Esophagus (tissue), 2 donors: ENCODE results near the gene ZNF107. TPM values are rescaled to one million over a fixed set of nuclear protein-coding genes. Genes with fewer than 3 reads are reported as not detected.
A peak's percentile ranks its signal among the peaks of the same experiment; 100 is the strongest.
"Not testable (repeated sequence)": the region's sequence is repeated elsewhere in the genome, so short reads cannot be mapped to it uniquely, and the experiment has no call there.

ENCODE experiments used
- H3K27ac ChIP-seq, 2 donors: one replicate each; pipeline ENCODE4 v1.5.1; 2013; ENCODE audit warnings: low read depth in 2 of 2, mild to moderate bottlenecking in 2 of 2, inconsistent platforms in 1 of 2, low read length in 1 of 2, moderate library complexity in 1 of 2
- H3K27me3 ChIP-seq, 2 donors: one replicate each; pipeline ENCODE4 v1.6.1; 2013; ENCODE audit warnings: low read length in 2 of 2, control low read depth in 1 of 2, mild to moderate bottlenecking in 1 of 2; ENCODE audit not compliant: insufficient read depth in 2 of 2, control insufficient read depth in 1 of 2
- H3K36me3 ChIP-seq, 2 donors: one replicate each; pipeline ENCODE4 v1.6.1; 2013; ENCODE audit warnings: low read length in 1 of 2; ENCODE audit not compliant: control insufficient read depth in 2 of 2, insufficient read depth in 2 of 2
- H3K4me1 ChIP-seq, 2 donors: one replicate each; pipeline ENCODE4 v1.6.1; 2013; ENCODE audit warnings: low read length in 1 of 2; ENCODE audit not compliant: control insufficient read depth in 2 of 2, insufficient read depth in 2 of 2
- H3K4me3 ChIP-seq, 2 donors: one replicate each; pipeline ENCODE4 v1.5.1; 2013; ENCODE audit warnings: low read length in 2 of 2, mild to moderate bottlenecking in 2 of 2, low read depth in 1 of 2, moderate library complexity in 1 of 2
- H3K9me3 ChIP-seq, 2 donors: one replicate each; pipeline ENCODE4 v1.6.1; 2013; ENCODE audit warnings: mild to moderate bottlenecking in 2 of 2, low read depth in 1 of 2, low read length in 1 of 2, moderate library complexity in 1 of 2; ENCODE audit not compliant: control insufficient read depth in 2 of 2, insufficient read depth in 1 of 2
- WGBS, 2 donors: extraction: QIAGEN DNeasy Blood & Tissue Kit; methylation state at CpG; one replicate each; pipeline ENCODE4 v1.1.7; 2013; 5-methylcytosine and 5-hydroxymethylcytosine counted together
- polyA plus RNA-seq, 2 donors: library from polyadenylated mRNA; stranded (reverse); fragments of 200-250 nt; gene quantifications; one replicate each; pipeline ENCODE4 v1.2.3, GENCODE V29; 2013
- donor health status: healthy with polysubstance abuse.
- donor health status: Bipolar disorder and iron deficiency.

Gene ZNF107
- polyA plus RNA-seq, 2 donors, result 1.4 to 2.5 TPM

GRCh38 chr7:64666663-64667050 is 724 bp downstream of the ZNF107 start:
- peak overlapping the region; percentile 66 to 72 for H3K27ac ChIP-seq
- H3K4me3 ChIP-seq, result peak overlapping the region; percentile 70 to 71
- H3K27me3 ChIP-seq, result no peaks in the 10 kb centered on the region
- H3K4me1 ChIP-seq, result no peaks in the 10 kb centered on the region
- 32 to 37% methylated on average over 2 of the region's 2 CpGs for WGBS, 2 donors
- no peaks in the 10 kb centered on the region for H3K9me3 ChIP-seq
- H3K36me3 ChIP-seq, result peaks cover 0 to 4% of the 10 kb centered on the region in 2 donors

- no peaks in the 10 kb centered on the region for H3K4me1 ChIP-seq
- no peak overlapping the region for H3K4me3 ChIP-seq
- H3K9me3 ChIP-seq, result no peaks in the 10 kb centered on the region
- H3K36me3 ChIP-seq, result peaks cover 0 to 4% of the 10 kb centered on the region in 2 donors
- whole genome bisulfite sequencing, 2 donors, result 76 to 86% methylated on average over 2 of the region's 2 CpGs
- H3K27ac ChIP-seq, result no peak overlapping the region
- no peaks in the 10 kb centered on the region for H3K27me3 ChIP-seq
Measured at GRCh38 chr7:64667311-64667710, 1.4 kb downstream of the ZNF107 start.

- Histone ChIP-seq H3K27ac (no peak overlapping the region), H3K4me3 (no peak overlapping the region), H3K36me3 (peaks cover 0 to 4% of the 10 kb centered on the region in 2 donors), H3K4me1 (no peaks in the 10 kb centered on the region), H3K27me3 (no peaks in the 10 kb centered on the region), H3K9me3 (no peaks in the 10 kb centered on the region)
- WGBS, 2 donors, result 93 to 94% methylated on average over 8 of the region's 8 CpGs
Measured at GRCh38 chr7:64672414-64672813, 6.5 kb downstream of the ZNF107 start.

GRCh38 chr7:64685091-64685490 is 19.2 kb downstream of the ZNF107 start:
- Histone ChIP-seq H3K4me1 (peaks cover 3 to 8% of the 10 kb centered on the region in 2 donors), H3K27ac (peak overlapping the region in 1 of 2 donors; percentile 88), H3K9me3 (peaks cover 0 to 19% of the 10 kb centered on the region in 2 donors), H3K4me3 (no peak overlapping the region), H3K36me3 (peaks cover 12 to 25% of the 10 kb centered on the region in 2 donors), H3K27me3 (no peaks in the 10 kb centered on the region)
- WGBS, 2 donors, result 96 to 97% methylated on average over 9 of the region's 9 CpGs

- Histone ChIP-seq H3K4me1 (peaks cover 3 to 8% of the 10 kb centered on the region in 2 donors), H3K4me3 (no peak overlapping the region), H3K36me3 (peaks cover 11 to 24% of the 10 kb centered on the region in 2 donors), H3K27me3 (no peaks in the 10 kb centered on the region), H3K27ac (peak overlapping the region; percentile 79 to 88), H3K9me3 (peaks cover 0 to 19% of the 10 kb centered on the region in 2 donors)
- WGBS, 2 donors, result 73 to 86% methylated on average over 3 of the region's 3 CpGs
Measured at GRCh38 chr7:64685741-64686140, 19.8 kb downstream of the ZNF107 start.

- H3K9me3 ChIP-seq, result peaks cover 0 to 13% of the 10 kb centered on the region in 2 donors
- WGBS, 2 donors, result 74 to 80% methylated on average over 10 of the region's 10 CpGs
Measured at GRCh38 chr7:64686493-64687184, 20.7 kb downstream of the ZNF107 start.

GRCh38 chr7:64687249-64687648 is 21.3 kb downstream of the ZNF107 start:
- Histone ChIP-seq H3K4me1 (peaks cover 3 to 8% of the 10 kb centered on the region in 2 donors), H3K36me3 (peaks cover 7 to 14% of the 10 kb centered on the region in 2 donors), H3K9me3 (peaks cover 0 to 9% of the 10 kb centered on the region in 2 donors), H3K4me3 (no peak overlapping the region), H3K27me3 (no peaks in the 10 kb centered on the region), H3K27ac (no peak overlapping the region)
- 90 to 96% methylated on average over 1 of the region's 1 CpG for WGBS, 2 donors

More at GRCh38 chr7:64686493-64687184, 20.7 kb downstream of the ZNF107 start:
- H3K4me1 ChIP-seq, result peaks cover 3 to 8% of the 10 kb centered on the region in 2 donors
- peak overlapping the region; percentile 79 to 88 for H3K27ac ChIP-seq
- H3K27me3 ChIP-seq, result no peaks in the 10 kb centered on the region
- peaks cover 7 to 16% of the 10 kb centered on the region in 2 donors for H3K36me3 ChIP-seq
- H3K4me3 ChIP-seq, result no peak overlapping the region

GRCh38 chr7:64688988-64689387 is 23.1 kb downstream of the ZNF107 start:
- Histone ChIP-seq H3K27ac (peak overlapping the region in 1 of 2 donors; percentile 8), H3K36me3 (peaks cover 4 to 9% of the 10 kb centered on the region in 2 donors)
- 98% methylated on average over 2 of the region's 2 CpGs for WGBS, 2 donors

GRCh38 chr7:64691831-64692230 is 25.9 kb downstream of the ZNF107 start:
- no peak overlapping the region for H3K4me3 ChIP-seq
- no peak overlapping the region for H3K27ac ChIP-seq
- no peaks in the 10 kb centered on the region for H3K9me3 ChIP-seq
- H3K4me1 ChIP-seq, result peaks cover 0 to 3% of the 10 kb centered on the region in 2 donors
- no peaks in the 10 kb centered on the region for H3K27me3 ChIP-seq
- H3K36me3 ChIP-seq, result peaks cover 0 to 2% of the 10 kb centered on the region in 2 donors

More at GRCh38 chr7:64688988-64689387, 23.1 kb downstream of the ZNF107 start:
- Histone ChIP-seq H3K4me3 (no peak overlapping the region), H3K4me1 (peaks cover 3 to 8% of the 10 kb centered on the region in 2 donors), H3K27me3 (no peaks in the 10 kb centered on the region), H3K9me3 (peaks cover 0 to 8% of the 10 kb centered on the region in 2 donors)

GRCh38 chr7:64697863-64698262 is 31.9 kb downstream of the ZNF107 start:
- H3K9me3 ChIP-seq, H3K4me3 ChIP-seq, H3K27me3 ChIP-seq, H3K27ac ChIP-seq, H3K4me1 ChIP-seq, H3K36me3 ChIP-seq: not testable (repeated sequence)
- 98 to 99% methylated on average over 12 of the region's 12 CpGs for WGBS, 2 donors
